Mesenchymal stem cell (in vitro differentiated cells and primary cell): Measurements from ENCODE around the gene TCN1.
A peak's percentile ranks its signal among the peaks of the same experiment; 100 is the strongest.

Experiments
- DNase-seq: peaks from one replicate; pipeline ENCODE4 v3.0.0-alpha.2; 2013
- H2AFZ ChIP-seq: one replicate; pipeline ENCODE4 v1.6.1; 2013; ENCODE audit warnings: low read depth, mild to moderate bottlenecking, control low read depth, inconsistent platforms, low read length, moderate library complexity
- H2AK5ac ChIP-seq: 2 replicates; pipeline ENCODE4 v1.6.1; 2013; ENCODE audit warnings: low read length, moderate library complexity, mild to moderate bottlenecking, inconsistent platforms; ENCODE audit not compliant: severe bottlenecking
- H2BK120ac ChIP-seq: one replicate; pipeline ENCODE4 v1.6.1; 2013; ENCODE audit warnings: low read depth, mild to moderate bottlenecking, inconsistent platforms, low read length, moderate library complexity
- H2BK12ac ChIP-seq, 2 experiments: one replicate each; pipeline ENCODE4 v1.6.1; 2013; ENCODE audit warnings: inconsistent platforms in 2 of 2, low read length in 2 of 2, mild to moderate bottlenecking in 2 of 2, moderate library complexity in 2 of 2, control low read depth in 1 of 2
- H2BK15ac ChIP-seq: one replicate; pipeline ENCODE4 v1.6.1; 2013; ENCODE audit warnings: mild to moderate bottlenecking, low read depth, inconsistent platforms; ENCODE audit not compliant: poor library complexity, severe bottlenecking
- H2BK5ac ChIP-seq: 2 replicates; pipeline ENCODE4 v1.6.1; 2013; ENCODE audit warnings: low read depth, mild to moderate bottlenecking, low read length, control low read depth, inconsistent platforms; ENCODE audit not compliant: poor library complexity, severe bottlenecking
- H3K14ac ChIP-seq, 2 experiments: one replicate each; pipeline ENCODE4 v1.6.1; 2013; ENCODE audit warnings: inconsistent platforms in 2 of 2, low read length in 2 of 2, control low read depth in 1 of 2, mild to moderate bottlenecking in 1 of 2, moderate library complexity in 1 of 2
- H3K18ac ChIP-seq, 2 experiments: one replicate each; pipeline ENCODE4 v1.6.1; 2013; ENCODE audit warnings: inconsistent platforms in 2 of 2, low read length in 2 of 2, control low read depth in 1 of 2, low read depth in 1 of 2, mild to moderate bottlenecking in 1 of 2
- H3K23ac ChIP-seq, 2 experiments: one replicate each; pipeline ENCODE4 v1.6.1; 2013; ENCODE audit warnings: inconsistent platforms in 2 of 2, low read length in 2 of 2, mild to moderate bottlenecking in 2 of 2, moderate library complexity in 2 of 2, control low read depth in 1 of 2
- H3K27ac ChIP-seq: 2 replicates; pipeline ENCODE4 v1.5.1; 2013; ENCODE audit warnings: mild to moderate bottlenecking, moderate library complexity, low read length, control low read depth, inconsistent platforms; ENCODE audit not compliant: poor library complexity, severe bottlenecking
- H3K27me3 ChIP-seq, 2 experiments: 2 replicates each; pipeline versions ENCODE4 v1.6.1 to v1.7.0; 2013; ENCODE audit warnings: low read length in 2 of 2, mild to moderate bottlenecking in 2 of 2, moderate library complexity in 2 of 2, control low read depth in 1 of 2, inconsistent platforms in 1 of 2; ENCODE audit not compliant: control insufficient read depth in 1 of 2, insufficient read depth in 1 of 2
- H3K36me3 ChIP-seq, 2 experiments: 2 replicates each; pipeline versions ENCODE4 v1.6.1 to v1.7.0; 2013; ENCODE audit warnings: low read length in 2 of 2, control low read depth in 1 of 2, inconsistent platforms in 1 of 2, low read depth in 1 of 2, mild to moderate bottlenecking in 1 of 2; ENCODE audit not compliant: insufficient read depth in 2 of 2, control insufficient read depth in 1 of 2
- H3K4ac ChIP-seq, 2 experiments: one replicate each; pipeline ENCODE4 v1.6.1; 2013; ENCODE audit warnings: inconsistent platforms in 2 of 2, low read length in 2 of 2, mild to moderate bottlenecking in 2 of 2, moderate library complexity in 2 of 2, control low read depth in 1 of 2, low read depth in 1 of 2
- H3K4me1 ChIP-seq: 2 replicates; pipeline ENCODE4 v1.6.1; 2013; ENCODE audit warnings: low read depth, low read length, control low read depth; ENCODE audit not compliant: control insufficient read depth, insufficient read depth
- H3K4me2 ChIP-seq: 2 replicates; pipeline ENCODE4 v1.6.1; 2013; ENCODE audit warnings: low read length, mild to moderate bottlenecking, inconsistent platforms; ENCODE audit not compliant: poor library complexity, severe bottlenecking
- H3K4me3 ChIP-seq, 2 experiments: 2 replicates each; pipeline versions ENCODE4 v1.5.1 to v1.7.0; 2013; ENCODE audit warnings: low read length in 2 of 2, mild to moderate bottlenecking in 2 of 2, control low read depth in 1 of 2, low read depth in 1 of 2; ENCODE audit not compliant: insufficient read depth in 1 of 2
- H3K79me1 ChIP-seq: replicated peaks from 2 replicates; pipeline ENCODE4 v1.6.1; 2013; ENCODE audit warnings: mild to moderate bottlenecking, control low read depth, low read length, inconsistent platforms; ENCODE audit not compliant: poor library complexity, severe bottlenecking
- H3K9ac ChIP-seq: 2 replicates; pipeline ENCODE4 v1.7.0; 2013; ENCODE audit warnings: mild to moderate bottlenecking, low read length, moderate library complexity
- H3K9me3 ChIP-seq: 2 replicates; pipeline ENCODE4 v1.7.0; 2013; ENCODE audit warnings: mild to moderate bottlenecking, low read length; ENCODE audit not compliant: control insufficient read depth
- H4K8ac ChIP-seq: one replicate; pipeline ENCODE4 v1.6.1; 2013; ENCODE audit warnings: inconsistent platforms, mild to moderate bottlenecking, low read length, moderate library complexity
- H4K91ac ChIP-seq: one replicate; pipeline ENCODE4 v1.6.1; 2013; ENCODE audit warnings: mild to moderate bottlenecking, low read length, inconsistent platforms
- WGBS: methylation state at CpG from one replicate; pipeline ENCODE4 v1.1.7; 2013; ENCODE audit warnings: mixed read lengths; 5-methylcytosine and 5-hydroxymethylcytosine counted together

TCN1 gene

DNA sequence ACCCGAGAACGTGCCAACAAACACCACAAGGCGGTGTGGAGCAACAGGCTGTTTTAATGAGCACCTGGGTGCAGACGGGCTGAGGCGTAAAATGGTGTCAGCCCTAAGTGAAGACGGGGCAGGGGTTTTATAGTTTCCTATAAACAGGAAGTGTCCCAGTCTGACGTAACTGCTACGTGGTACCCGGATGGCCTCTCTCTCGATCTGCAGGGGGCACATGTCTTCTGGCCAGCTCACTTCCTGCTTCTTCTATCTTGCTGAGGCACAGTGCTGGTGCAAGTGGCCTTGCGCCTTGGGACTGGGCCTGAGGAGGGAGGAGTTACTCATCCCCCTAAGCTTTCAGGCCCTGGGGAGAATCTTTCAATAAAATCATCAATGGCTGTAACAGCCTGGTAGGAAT, 33.2 kb upstream of the TCN1 start:
- no peak overlapping the region for H3K27ac ChIP-seq
- H3K79me1 ChIP-seq, result no peaks in the 10 kb centered on the region

GRCh38 chr11:59898650-59899049, 32.4 kb upstream of the TCN1 start:
- WGBS, result 77% methylated on average over 7 of the region's 7 CpGs
- no peaks in the 10 kb centered on the region for H3K79me1 ChIP-seq
- H3K4me2 ChIP-seq, result no peak overlapping the region
- no peak overlapping the region for H4K91ac ChIP-seq
- no peak overlapping the region for H2BK120ac ChIP-seq
- H3K14ac ChIP-seq, result no peak overlapping the region
- peaks cover 10% of the 10 kb centered on the region for H3K9me3 ChIP-seq
- H2AFZ ChIP-seq, result no peak overlapping the region
- no peak overlapping the region for H3K9ac ChIP-seq
- no peak overlapping the region for H3K18ac ChIP-seq
- no peak overlapping the region for H2BK12ac ChIP-seq
- no peak overlapping the region for H2BK5ac ChIP-seq
- H2BK15ac ChIP-seq, result no peak overlapping the region
- H3K27ac ChIP-seq, result no peak overlapping the region
- no peak overlapping the region for H3K4me3 ChIP-seq
- H3K27me3 ChIP-seq, result no peaks in the 10 kb centered on the region
- no peak overlapping the region for H2AK5ac ChIP-seq
- H4K8ac ChIP-seq, result no peak overlapping the region
- peak; percentile 78 for DNase-seq
- no peaks in the 10 kb centered on the region for H3K36me3 ChIP-seq
- H3K4ac ChIP-seq, result no peak overlapping the region
- H3K23ac ChIP-seq, result no peak overlapping the region
- peaks cover 2% of the 10 kb centered on the region for H3K4me1 ChIP-seq

More for the DNA sequence above, 33.2 kb upstream of the TCN1 start:
- Histone ChIP-seq H3K23ac (no peak overlapping the region), H3K4ac (no peak overlapping the region), H3K4me2 (no peak overlapping the region), H2BK12ac (no peak overlapping the region), H2BK5ac (no peak overlapping the region), H3K4me1 (peaks cover 2% of the 10 kb centered on the region), H2AK5ac (no peak overlapping the region), H3K27me3 (no peaks in the 10 kb centered on the region), H3K4me3 (no peak overlapping the region), H2BK120ac (no peak overlapping the region), H3K9me3 (peaks cover 7% of the 10 kb centered on the region), H3K14ac (no peak overlapping the region), H4K8ac (no peak overlapping the region), H2BK15ac (no peak overlapping the region), H3K36me3 (no peaks in the 10 kb centered on the region), H2AFZ (no peak overlapping the region), H4K91ac (no peak overlapping the region), H3K18ac (no peak overlapping the region), H3K9ac (no peak overlapping the region)
- DNase-seq, result peak; percentile 47
- WGBS, result 58% methylated on average over 11 of the region's 11 CpGs

- no peak overlapping the region for H3K27ac ChIP-seq
- peaks cover 2% of the 10 kb centered on the region for H3K4me1 ChIP-seq
- DNase-seq, result no peak
- H3K79me1 ChIP-seq, result no peaks in the 10 kb centered on the region
- no peak overlapping the region for H2AK5ac ChIP-seq
- no peak overlapping the region for H2AFZ ChIP-seq
- H3K9me3 ChIP-seq, result peaks cover 8% of the 10 kb centered on the region
- H3K27me3 ChIP-seq, result no peaks in the 10 kb centered on the region
- no peak overlapping the region for H3K4ac ChIP-seq
- no peak overlapping the region for H3K18ac ChIP-seq
- no peak overlapping the region for H2BK120ac ChIP-seq
- 97% methylated on average over 31 of the region's 31 CpGs for WGBS
- no peak overlapping the region for H3K4me3 ChIP-seq
- H2BK12ac ChIP-seq, result no peak overlapping the region
- H3K36me3 ChIP-seq, result no peaks in the 10 kb centered on the region
- no peak overlapping the region for H2BK5ac ChIP-seq
- H3K9ac ChIP-seq, result no peak overlapping the region
- H3K23ac ChIP-seq, result no peak overlapping the region
- no peak overlapping the region for H4K8ac ChIP-seq
- H3K14ac ChIP-seq, result no peak overlapping the region
- no peak overlapping the region for H3K4me2 ChIP-seq
- no peak overlapping the region for H2BK15ac ChIP-seq
- no peak overlapping the region for H4K91ac ChIP-seq
Measured at GRCh38 chr11:59898046-59898445, 31.8 kb upstream of the TCN1 start.

DNA sequence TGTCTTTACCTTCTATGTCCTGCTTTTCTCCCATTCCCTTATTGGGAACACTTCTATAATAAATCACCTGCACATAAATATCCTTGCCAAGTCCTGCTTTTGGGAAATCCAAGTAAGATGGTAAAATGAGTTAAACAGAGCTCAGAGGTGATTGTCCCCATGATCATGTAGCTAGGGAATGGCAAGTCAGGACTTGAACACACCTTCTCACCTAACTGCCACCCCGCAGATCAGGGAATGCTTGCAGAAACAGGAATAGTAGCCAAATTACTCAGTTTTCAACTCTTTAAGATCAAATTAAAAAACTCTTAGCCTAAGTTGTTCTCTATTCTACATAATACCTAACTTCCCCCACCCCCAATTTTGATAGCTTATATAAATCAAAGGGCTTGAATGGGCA, 28.3 kb upstream of the TCN1 start:
- Histone ChIP-seq H3K18ac (no peak overlapping the region), H3K14ac (no peak overlapping the region), H4K91ac (no peak overlapping the region), H3K4me3 (no peak overlapping the region), H3K36me3 (no peaks in the 10 kb centered on the region), H2AFZ (no peak overlapping the region), H3K27me3 (no peaks in the 10 kb centered on the region), H2BK120ac (no peak overlapping the region), H3K4me2 (no peak overlapping the region), H3K27ac (no peak overlapping the region), H3K4me1 (peaks cover under 1% of the 10 kb centered on the region), H2BK12ac (no peak overlapping the region), H3K9me3 (peaks cover 11% of the 10 kb centered on the region), H2AK5ac (no peak overlapping the region), H4K8ac (no peak overlapping the region), H3K23ac (no peak overlapping the region), H3K9ac (no peak overlapping the region), H2BK15ac (no peak overlapping the region), H3K4ac (no peak overlapping the region), H2BK5ac (no peak overlapping the region), H3K79me1 (no peaks in the 10 kb centered on the region)
- 100% methylated on average over 1 of the region's 1 CpG for WGBS
- no peak for DNase-seq
